Measurements from ENCODE around the gene PSPC1.

GRCh38 chr13:19672990-19673389 is 109.8 kb downstream of the PSPC1 start:
- TF ChIP-seq CTCF (IDR thresholded peaks at IDR 0.05; ENCODE audit: insufficient read depth, low read length, poor library complexity, severe bottlenecking) (no peak), EZH2phosphoT487 (conservative IDR thresholded peaks at IDR 0.05; ENCODE audit: low read length) (no peak)
